KG1 (cell line): ENCODE data around the gene NAPA.

Source experiments
- DNase-seq: peaks from one replicate; lab custom pipeline; 2025; lab: John Stamatoyannopoulos, UW

Gene NAPA

DNA sequence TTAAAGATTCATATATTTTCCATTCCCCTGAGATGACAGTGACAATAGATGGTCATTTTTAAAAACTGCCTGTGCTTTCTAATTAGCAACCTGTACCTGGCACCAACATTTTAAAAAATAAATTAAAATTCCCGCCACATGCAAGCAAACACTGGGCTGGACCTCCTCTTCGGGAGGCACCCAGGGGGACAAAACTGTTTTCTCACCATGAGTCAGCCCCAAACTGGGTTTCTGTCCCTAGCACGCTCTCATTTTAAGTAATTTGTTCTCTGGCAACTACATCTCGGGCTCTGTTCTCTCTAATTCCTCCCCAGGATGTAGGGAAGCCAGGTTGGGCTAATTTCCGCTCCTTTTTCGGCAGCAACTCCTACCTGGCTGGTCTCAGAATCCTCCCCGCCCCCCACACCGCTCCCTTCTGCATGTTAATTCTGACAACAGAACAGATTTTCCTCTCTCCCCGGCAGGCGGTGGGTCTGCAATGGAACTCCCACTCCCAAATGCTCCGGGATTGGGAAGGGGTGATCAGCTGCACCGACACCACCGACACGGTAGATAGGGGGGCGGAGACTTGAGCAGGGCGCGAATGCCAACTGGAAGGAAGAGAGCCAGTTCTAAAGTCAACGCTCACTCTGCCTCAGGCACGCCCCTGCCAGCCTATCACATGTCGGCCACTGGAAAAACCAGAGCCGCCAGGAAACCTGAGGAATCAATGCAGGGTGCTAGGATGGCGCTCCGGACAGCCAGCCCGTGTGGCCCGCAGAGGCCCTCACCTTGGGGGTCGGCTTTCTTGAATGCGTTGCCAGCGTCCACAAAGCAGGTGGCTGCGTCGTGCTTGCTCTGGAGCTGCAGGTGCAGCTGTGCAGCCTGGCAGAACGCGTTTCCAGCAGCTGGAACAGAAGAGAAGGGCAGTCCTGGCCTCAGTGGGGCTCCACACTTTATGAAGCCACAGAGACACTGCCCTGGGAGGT lies 14.7 kb downstream of the NAPA start:
- DNase-seq = no peak

GRCh38 chr19:47499371-47499770 lies 15.5 kb downstream of the NAPA start:
- no peak for DNase-seq

DNA sequence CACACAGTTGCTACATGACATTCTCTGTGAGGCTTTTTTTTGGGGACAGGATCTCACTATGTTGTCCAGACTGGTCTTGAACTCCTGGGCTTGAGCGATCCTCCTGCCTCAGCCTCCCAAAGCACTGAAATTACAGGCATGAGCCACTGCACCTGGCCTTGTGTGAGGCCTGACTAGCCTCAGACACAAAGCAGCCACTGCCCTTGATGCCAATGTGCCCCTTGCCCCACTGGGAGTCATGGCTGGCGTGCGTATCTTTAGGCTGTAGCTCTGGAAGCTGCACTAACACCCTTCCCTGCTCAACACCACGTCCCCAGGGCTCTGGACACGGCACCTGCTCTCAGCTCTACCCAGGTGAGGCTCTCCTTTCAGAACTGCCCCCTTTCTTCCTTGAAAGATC lies 16.3 kb downstream of the NAPA start:
- DNase-seq = no peak

DNA sequence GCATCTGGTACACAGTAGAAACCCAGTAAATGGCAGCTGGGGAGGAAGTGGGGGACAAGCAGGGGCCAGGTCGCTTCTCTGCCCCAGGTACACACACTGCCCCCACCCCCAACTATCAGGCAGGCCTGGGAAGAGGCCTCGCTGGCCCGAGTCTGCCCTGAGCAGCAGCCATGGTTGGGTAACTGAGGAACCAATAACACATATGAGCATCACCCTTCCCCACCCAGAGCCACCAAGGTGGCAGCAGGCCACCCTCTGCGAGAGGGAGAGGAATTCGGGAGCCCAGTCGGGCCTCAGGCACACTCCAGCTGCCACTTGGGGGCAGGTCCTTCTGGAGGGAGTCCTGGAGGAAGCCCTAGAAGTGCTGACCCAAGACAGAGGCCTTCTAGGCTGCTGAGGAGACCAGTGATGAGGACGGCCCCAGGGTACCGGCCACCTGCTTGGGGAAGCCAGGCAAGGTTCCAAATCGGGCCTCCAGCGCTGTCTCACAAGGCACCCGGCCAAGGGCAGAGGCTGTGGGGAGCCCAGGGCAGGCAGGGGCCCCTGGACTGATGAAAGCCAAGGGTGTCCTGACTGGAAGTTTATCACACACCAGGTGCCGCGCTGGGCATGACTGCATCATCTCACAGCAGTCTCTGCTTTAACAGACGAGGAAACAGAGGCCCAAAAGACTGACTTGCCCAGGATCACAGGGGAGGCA lies 16.9 kb downstream of the NAPA start:
- DNase-seq = no peak

GRCh38 chr19:47497050-47497766 lies 17.7 kb downstream of the NAPA start:
- DNase-seq = no peak

DNA sequence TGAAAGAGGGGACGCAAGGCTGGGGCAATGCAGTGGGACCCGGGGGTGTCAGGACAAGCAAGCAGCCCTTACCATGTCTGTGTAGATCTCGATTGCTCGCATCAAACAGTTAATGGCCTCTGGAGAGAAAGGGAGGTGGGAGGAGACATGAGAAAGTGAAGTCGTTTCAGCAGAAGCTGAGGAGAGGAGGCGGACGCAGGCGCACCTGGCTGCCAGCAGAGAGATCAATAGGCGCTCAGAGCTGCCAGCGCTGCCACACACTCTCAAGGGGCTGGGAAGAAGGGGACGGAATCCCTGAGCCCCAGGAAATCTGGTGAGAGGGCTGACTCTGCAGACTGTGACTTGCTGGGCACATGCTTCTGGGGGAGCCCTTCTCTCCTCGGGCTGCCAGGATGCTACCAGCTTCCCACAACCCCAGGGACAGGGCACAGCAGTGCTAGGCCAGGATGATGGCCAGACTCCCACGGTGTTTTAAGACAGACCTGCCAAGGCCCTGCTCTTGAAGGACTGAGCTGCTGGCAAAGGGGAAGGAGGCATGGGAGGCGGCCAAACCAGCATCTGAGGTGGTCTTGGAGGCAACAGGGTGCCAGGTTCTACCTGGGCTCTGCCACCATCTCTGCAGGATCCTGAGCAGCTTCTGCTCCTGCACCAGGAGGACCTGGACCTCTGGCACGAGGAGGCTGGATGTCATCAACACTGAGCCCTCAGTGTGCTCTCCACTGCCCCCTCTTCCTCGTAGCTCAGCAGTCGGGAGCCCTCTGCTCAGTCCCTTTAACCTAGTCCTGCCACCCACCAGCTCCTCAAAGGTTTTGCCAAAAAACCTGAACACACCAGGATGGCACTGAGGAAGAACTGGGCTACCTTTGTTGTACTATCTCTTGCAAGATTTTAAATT lies 19.1 kb downstream of the NAPA start:
- no peak for DNase-seq

GRCh38 chr19:47494729-47495128 lies 20.1 kb downstream of the NAPA start:
- DNase-seq = no peak

DNA sequence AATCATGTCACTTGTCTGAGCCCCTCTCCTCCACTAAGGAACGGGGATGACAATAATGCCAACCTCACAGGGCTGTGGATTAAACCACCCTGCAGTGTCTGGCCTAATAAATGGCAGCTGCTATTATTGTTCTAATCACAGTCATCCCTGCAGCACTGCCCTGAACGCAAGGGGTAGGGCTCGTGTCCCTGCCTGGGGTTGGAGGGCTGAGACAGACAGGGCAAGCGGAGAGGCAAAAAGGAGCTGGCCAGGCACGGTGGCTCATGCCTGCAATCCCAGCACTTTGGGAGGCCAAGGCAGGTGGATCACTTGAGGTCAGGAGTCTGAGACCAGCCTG lies 20.7 kb downstream of the NAPA start:
- DNase-seq = no peak

GRCh38 chr19:47493378-47494210 lies 21.3 kb downstream of the NAPA start:
- no peak for DNase-seq

- DNase-seq = no peak
These were observed 22.1 kb downstream of the NAPA start for GRCh38 chr19:47492571-47493377.

GRCh38 chr19:47492137-47492533 lies 22.7 kb downstream of the NAPA start:
- no peak for DNase-seq

DNA sequence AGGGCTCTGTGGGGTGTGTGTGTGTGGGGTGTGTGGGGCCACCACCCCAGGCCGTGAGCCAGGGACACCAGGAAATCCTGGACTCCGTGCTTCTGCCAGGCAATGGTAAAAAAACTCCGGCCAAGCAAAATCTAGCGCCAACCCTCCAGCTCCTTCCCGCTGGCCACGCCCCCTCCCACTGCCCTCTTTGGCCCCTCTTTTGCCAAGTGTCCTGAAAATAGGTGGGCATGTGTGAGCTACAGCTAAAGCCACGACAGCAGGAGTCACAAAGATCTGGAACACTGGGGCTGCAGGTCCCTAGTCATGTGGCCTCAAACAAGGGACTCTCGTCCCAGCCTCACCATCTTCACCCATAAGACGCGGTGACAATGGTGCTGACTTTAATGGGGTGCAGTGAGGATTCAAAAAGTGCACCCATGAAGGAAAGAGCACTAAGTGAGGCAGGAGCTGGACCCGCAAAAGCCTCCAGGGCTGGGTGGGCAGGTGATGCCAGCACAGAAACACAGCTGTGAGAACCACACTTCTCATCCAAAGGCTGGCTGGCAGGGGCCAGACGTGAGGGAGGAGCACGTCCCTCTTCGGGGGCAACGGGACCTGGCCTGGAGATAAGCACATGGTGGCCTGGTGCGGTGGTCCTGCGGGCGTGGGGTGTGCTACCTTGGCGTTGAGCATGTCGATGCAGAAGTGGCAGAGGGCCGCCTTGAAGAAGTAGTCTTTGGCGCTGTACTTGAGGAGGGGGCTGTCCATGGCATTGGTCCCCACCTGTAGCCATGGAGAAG lies 23.3 kb downstream of the NAPA start:
- DNase-seq = no peak

DNA sequence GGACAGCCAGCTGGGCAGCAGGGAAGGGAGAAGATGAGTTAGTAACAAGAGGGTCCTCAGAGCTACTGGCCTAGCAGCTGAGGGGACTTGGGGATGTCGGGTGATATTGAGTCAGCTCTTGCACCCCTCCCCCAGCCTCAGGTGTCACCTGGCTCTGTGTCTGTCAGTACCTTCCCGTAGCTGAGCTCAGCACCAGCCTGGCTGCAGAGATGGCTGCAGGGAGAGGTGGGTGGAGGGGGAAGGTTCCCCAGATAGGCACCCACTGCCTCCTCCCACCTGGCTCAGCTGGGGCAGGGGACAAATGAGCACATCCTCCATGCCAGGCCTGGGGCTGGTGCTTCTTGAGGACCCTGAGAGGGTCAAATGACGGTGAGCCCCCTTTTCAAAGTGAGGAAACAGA lies 24.0 kb downstream of the NAPA start:
- no peak for DNase-seq

- DNase-seq = no peak
These were observed 24.8 kb downstream of the NAPA start for GRCh38 chr19:47490031-47490430.

- DNase-seq = no peak
These were observed 25.6 kb downstream of the NAPA start for GRCh38 chr19:47489072-47489914.

GRCh38 chr19:47487551-47488515 lies 27.0 kb downstream of the NAPA start:
- no peak for DNase-seq

- peak; percentile 34 for DNase-seq
These were observed 28.0 kb downstream of the NAPA start for GRCh38 chr19:47486900-47487299.
